DOHH2 (cell line): ENCODE measurements around the gene MYBPC2.

ENCODE experiments used
- H3F3A ChIP-seq: fragments of 200-600 bp; sonication (generic), shearing (Covaris generic); 2 replicates; pipeline ENCODE4 v1.6.0; 2016; ENCODE audit warnings: antibody characterized with exemption, mild to moderate bottlenecking; ENCODE audit not compliant: control insufficient read depth, insufficient read depth
- H3K27ac ChIP-seq: fragments of 200-600 bp; sonication (generic); 2 replicates; pipeline ENCODE4 v1.5.1; 2014; ENCODE audit warnings: low read depth, mild to moderate bottlenecking, low read length, moderate library complexity
- H3K27me3 ChIP-seq: fragments of 200-600 bp; sonication (generic); 2 replicates; pipeline ENCODE4 v1.6.1; 2014; ENCODE audit warnings: mild to moderate bottlenecking, low read length, mixed read lengths; ENCODE audit not compliant: control insufficient read depth
- H3K36me3 ChIP-seq: fragments of 200-600 bp; sonication (generic); 2 replicates; pipeline ENCODE4 v1.6.1; 2014; ENCODE audit warnings: mild to moderate bottlenecking, low read length, moderate library complexity, mixed read lengths; ENCODE audit not compliant: control insufficient read depth
- H3K4me1 ChIP-seq: fragments of 200-600 bp; sonication (generic); 2 replicates; pipeline ENCODE4 v1.6.1; 2014; ENCODE audit warnings: mild to moderate bottlenecking, low read length, mixed read lengths; ENCODE audit not compliant: control insufficient read depth
- H3K4me2 ChIP-seq: fragments of 200-600 bp; sonication (generic); 2 replicates; pipeline ENCODE4 v1.6.0; 2014; ENCODE audit warnings: mild to moderate bottlenecking, low read length, moderate library complexity
- H3K4me3 ChIP-seq: fragments of 200-600 bp; sonication (generic); 2 replicates; pipeline ENCODE4 v1.5.1; 2014; ENCODE audit warnings: mild to moderate bottlenecking, low read length, mixed read lengths
- H3K79me2 ChIP-seq: fragments of 200-600 bp; sonication (generic); 2 replicates; pipeline ENCODE4 v1.6.1; 2014; ENCODE audit warnings: mild to moderate bottlenecking, low read length, mixed read lengths; ENCODE audit not compliant: control insufficient read depth
- H3K9me2 ChIP-seq: fragments of 200-600 bp; sonication (generic); replicated peaks from 2 replicates; pipeline ENCODE4 v1.6.1; 2014; ENCODE audit warnings: mild to moderate bottlenecking, low read length, mixed read lengths; ENCODE audit not compliant: control insufficient read depth
- H3K9me3 ChIP-seq: fragments of 200-600 bp; sonication (generic); 2 replicates; pipeline ENCODE4 v1.6.1; 2014; ENCODE audit warnings: antibody characterized with exemption, low read length, mixed read lengths; ENCODE audit not compliant: control insufficient read depth, insufficient read depth
- H4K20me1 ChIP-seq: fragments of 200-600 bp; sonication (generic); 2 replicates; pipeline ENCODE4 v1.6.0; 2014; ENCODE audit warnings: low read depth, mild to moderate bottlenecking, antibody characterized with exemption, low read length, moderate library complexity; ENCODE audit not compliant: control insufficient read depth, insufficient read depth
- CTCF ChIP-seq: fragments of 200-600 bp; sonication (generic); IDR thresholded peaks from one replicate; pipeline ENCODE4 v1.5.1; 2014; ENCODE audit warnings: antibody characterized with exemption, mild to moderate bottlenecking, low read depth, low read length; ENCODE audit not compliant: poor library complexity, severe bottlenecking
- EZH2phosphoT487 ChIP-seq: fragments of 200-600 bp; sonication (generic); IDR thresholded peaks from 2 replicates; pipeline ENCODE4 v1.6.1; 2017; ENCODE audit warnings: borderline replicate concordance, mild to moderate bottlenecking, antibody characterized with exemption, low read length, moderate library complexity, mixed read lengths

Gene MYBPC2

GRCh38 chr19:50465000-50465399, 32.3 kb downstream of the MYBPC2 start:
- Histone ChIP-seq H3K27ac (no peak overlapping the region), H4K20me1 (no peaks in the 10 kb centered on the region), H3K27me3 (no peaks in the 10 kb centered on the region), H3K4me1 (peaks cover 16% of the 10 kb centered on the region), H3K4me3 (no peak overlapping the region), H3K79me2 (no peaks in the 10 kb centered on the region), H3K4me2 (no peak overlapping the region), H3F3A (peaks cover 10% of the 10 kb centered on the region), H3K36me3 (peaks cover 23% of the 10 kb centered on the region), H3K9me2 (no peaks in the 10 kb centered on the region), H3K9me3 (no peaks in the 10 kb centered on the region)
- TF ChIP-seq CTCF (no peak), EZH2phosphoT487 (no peak)

GRCh38 chr19:50465986-50466705, 33.5 kb downstream of the MYBPC2 start:
- Histone ChIP-seq H3K79me2 (no peaks in the 10 kb centered on the region), H3K9me2 (no peaks in the 10 kb centered on the region), H3F3A (no peaks in the 10 kb centered on the region), H3K4me2 (no peak overlapping the region), H3K27me3 (no peaks in the 10 kb centered on the region), H4K20me1 (no peaks in the 10 kb centered on the region), H3K9me3 (no peaks in the 10 kb centered on the region), H3K4me1 (peaks cover 5% of the 10 kb centered on the region), H3K4me3 (no peak overlapping the region), H3K27ac (no peak overlapping the region), H3K36me3 (peaks cover 23% of the 10 kb centered on the region)
- no peak for TF ChIP-seq EZH2phosphoT487
- TF ChIP-seq CTCF, result peak; percentile 30

- no peak overlapping the region for H3K4me2 ChIP-seq
- H3K4me3 ChIP-seq, result no peak overlapping the region
- H3F3A ChIP-seq, result peaks cover 1% of the 10 kb centered on the region; the same call in 1 of the 2 replicates
- no peak overlapping the region for H3K27ac ChIP-seq
- TF ChIP-seq CTCF (no peak), EZH2phosphoT487 (no peak)
- H4K20me1 ChIP-seq, result no peaks in the 10 kb centered on the region
- H3K9me3 ChIP-seq, result no peaks in the 10 kb centered on the region
- peaks cover 20% of the 10 kb centered on the region for H3K36me3 ChIP-seq
- H3K9me2 ChIP-seq, result no peaks in the 10 kb centered on the region
- H3K4me1 ChIP-seq, result no peaks in the 10 kb centered on the region
- no peaks in the 10 kb centered on the region for H3K27me3 ChIP-seq
- no peaks in the 10 kb centered on the region for H3K79me2 ChIP-seq
Observed at GRCh38 chr19:50466706-50467039, 34.0 kb downstream of the MYBPC2 start.
